Caki2 (cell line): ENCODE results near the gene VSIG4. TPM values are rescaled to one million over a fixed set of nuclear protein-coding genes. Genes with fewer than 3 reads are reported as not detected.
"Not testable (repeated sequence)": the region's sequence is repeated elsewhere in the genome, so short reads cannot be mapped to it uniquely, and the experiment has no call there.

Experiments
- DNase-seq: peaks from one replicate; pipeline ENCODE4 v3.0.0-alpha.2; 2015; ENCODE audit warnings: low read depth
- in situ Hi-C: cut with HindIII; loops from 2 replicates; pipeline ENCODE4 v1.10.0; 2016; ENCODE audit warnings: low sequenced_read_pairs, low pct_unique_long_range_greater_than_20kb, mixed read lengths
- total RNA-seq: library from RNA; depleted of rRNA; stranded (reverse); fragments of >200 nt; shearing (Covaris generic); gene quantifications from 2 replicates; pipeline ENCODE4 v1.2.3, GENCODE V29; 2014; ENCODE audit warnings: low replicate concordance; rRNA removed

The VSIG4 gene
- total RNA-seq: not detected in 2 replicates

- in situ Hi-C loops: no loop called here
- DNase-seq: no peak
These were observed at the start of gene VSIG4 for GRCh38 chrX:66039944-66040343. VSIG4 (minus strand) TSS chrX:66040080; CDS start chrX:66039998, 82 bp downstream.

GRCh38 chrX:66076801-66077200, 36.9 kb upstream of the VSIG4 start:
- DNase-seq: no peak
- in situ Hi-C loops: no loop called here

- no peak for DNase-seq
- in situ Hi-C loops: no loop called here
These were observed 35.3 kb upstream of the VSIG4 start for GRCh38 chrX:66074920-66075879.

- in situ Hi-C loops: no loop called here
These were observed 31.2 kb upstream of the VSIG4 start for GRCh38 chrX:66071126-66071525.

GRCh38 chrX:66064261-66064660, 24.4 kb upstream of the VSIG4 start:
- in situ Hi-C loops: no loop called here
- no peak for DNase-seq

More at GRCh38 chrX:66071126-66071525, 31.2 kb upstream of the VSIG4 start:
- no peak for DNase-seq

- in situ Hi-C loops, DNase-seq: not testable (repeated sequence)
These were observed 17.1 kb upstream of the VSIG4 start for GRCh38 chrX:66057019-66057418.

- no peak for DNase-seq
- in situ Hi-C loops: no loop called here
These were observed 15.1 kb upstream of the VSIG4 start for GRCh38 chrX:66054978-66055377.

- in situ Hi-C loops: no loop called here
- DNase-seq: no peak
These were observed 13.5 kb upstream of the VSIG4 start for GRCh38 chrX:66053414-66053813.

- no peak for DNase-seq
- in situ Hi-C loops: no loop called here
These were observed 12.1 kb upstream of the VSIG4 start for GRCh38 chrX:66051980-66052379.

GRCh38 chrX:66050140-66050569, 10.3 kb upstream of the VSIG4 start:
- in situ Hi-C loops: no loop called here
- no peak for DNase-seq

- in situ Hi-C loops: no loop called here
These were observed 9.2 kb upstream of the VSIG4 start for GRCh38 chrX:66049056-66049455.

GRCh38 chrX:66046612-66047235, 6.8 kb upstream of the VSIG4 start:
- DNase-seq: no peak
- in situ Hi-C loops: no loop called here

More at GRCh38 chrX:66049056-66049455, 9.2 kb upstream of the VSIG4 start:
- no peak for DNase-seq

- DNase-seq: no peak
- in situ Hi-C loops: no loop called here
These were observed 6.0 kb upstream of the VSIG4 start for GRCh38 chrX:66045894-66046293.

GRCh38 chrX:66043584-66043983, 3.7 kb upstream of the VSIG4 start:
- in situ Hi-C loops: no loop called here
- no peak for DNase-seq

- in situ Hi-C loops: no loop called here
- DNase-seq: no peak
These were observed 2.6 kb upstream of the VSIG4 start for GRCh38 chrX:66042307-66043077.

GRCh38 chrX:66038115-66038514, 1.8 kb downstream of the VSIG4 start:
- in situ Hi-C loops: no loop called here
- DNase-seq: no peak

GRCh38 chrX:66036231-66036630, 3.6 kb downstream of the VSIG4 start:
- in situ Hi-C loops: no loop called here
- no peak for DNase-seq

GRCh38 chrX:66035667-66036066, 4.2 kb downstream of the VSIG4 start:
- no peak for DNase-seq
- in situ Hi-C loops: no loop called here
